ENCODE results near the gene AFF3.

Gene AFF3

DNA sequence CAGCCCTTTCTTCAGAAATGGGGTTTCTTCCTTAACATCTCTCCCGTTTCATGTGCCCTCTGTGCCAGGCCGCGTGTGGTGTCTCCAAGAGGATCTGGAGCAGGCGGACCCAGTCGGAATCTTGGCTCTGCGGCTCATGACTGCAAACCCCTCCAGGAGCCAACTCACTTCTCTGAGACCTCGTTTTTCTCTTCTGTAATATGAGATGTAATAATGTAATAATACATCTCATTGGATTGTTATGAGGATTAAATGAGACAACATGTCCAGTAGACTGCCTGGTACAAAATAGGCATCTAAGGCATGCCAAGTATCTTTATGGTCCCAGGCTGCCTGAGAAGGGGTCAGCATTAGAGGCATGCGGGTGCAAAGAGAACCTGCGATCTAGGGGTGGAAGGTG lies 431.2 kb downstream of the AFF3 start:
- DNase-seq = no peak

DNA sequence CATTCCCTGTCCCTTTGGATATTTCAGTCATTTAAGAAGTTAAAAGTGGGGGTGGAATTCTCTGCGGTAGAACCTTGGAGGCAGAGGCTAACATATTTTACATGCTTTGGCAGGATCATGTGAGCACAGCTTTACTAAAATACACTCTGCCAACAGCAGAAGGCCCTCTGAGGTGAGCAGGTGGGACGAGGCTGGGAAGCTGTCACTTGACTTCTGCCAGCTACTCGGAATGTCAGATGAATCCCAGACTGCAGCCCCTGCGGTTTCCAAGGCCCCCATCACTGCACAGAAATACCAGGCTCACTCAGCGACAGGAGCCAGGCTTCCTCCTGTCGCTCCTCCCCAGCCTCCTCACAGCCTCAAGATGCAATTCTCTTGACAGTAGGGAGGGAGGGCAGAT lies 431.7 kb downstream of the AFF3 start:
- no peak for DNase-seq

DNA sequence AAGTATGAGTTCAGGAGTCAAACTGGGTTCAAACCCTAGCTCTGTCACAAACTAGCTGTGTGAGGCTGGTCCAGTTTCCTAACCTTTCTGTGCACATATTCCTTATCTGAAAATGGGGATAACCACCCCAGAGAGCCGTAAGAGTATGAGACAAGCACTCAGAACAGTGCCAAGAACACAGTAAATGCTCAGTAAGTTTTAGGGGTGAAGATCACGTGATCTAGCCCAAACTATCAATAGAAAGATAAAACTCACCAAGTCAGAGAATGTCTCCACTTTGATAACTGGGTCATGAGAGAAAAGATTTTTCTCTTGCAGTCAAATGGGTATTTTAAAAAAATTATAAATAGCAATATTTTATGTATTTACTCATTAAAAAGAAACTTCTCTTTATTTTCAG lies 433.2 kb downstream of the AFF3 start:
- DNase-seq = no peak

DNA sequence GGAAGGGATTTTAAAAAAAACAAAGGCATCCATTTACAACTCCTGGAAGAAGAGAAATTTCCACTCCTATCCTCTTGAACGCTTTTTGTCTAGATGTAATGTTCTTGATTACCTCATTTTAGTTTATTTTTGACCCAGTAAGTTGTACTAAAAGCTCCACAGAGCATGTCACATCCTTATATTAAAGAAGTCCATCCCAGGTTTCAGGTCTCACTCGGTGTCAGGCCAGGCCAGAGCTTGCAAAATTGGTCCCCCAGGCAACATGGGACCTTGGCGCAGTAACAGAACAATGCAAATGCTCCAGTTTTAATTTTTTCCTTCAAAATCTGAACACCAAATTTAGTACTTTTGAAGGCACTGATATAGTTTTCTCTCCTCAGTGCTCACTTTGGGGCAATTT lies 434.2 kb downstream of the AFF3 start:
- DNase-seq = no peak

DNA sequence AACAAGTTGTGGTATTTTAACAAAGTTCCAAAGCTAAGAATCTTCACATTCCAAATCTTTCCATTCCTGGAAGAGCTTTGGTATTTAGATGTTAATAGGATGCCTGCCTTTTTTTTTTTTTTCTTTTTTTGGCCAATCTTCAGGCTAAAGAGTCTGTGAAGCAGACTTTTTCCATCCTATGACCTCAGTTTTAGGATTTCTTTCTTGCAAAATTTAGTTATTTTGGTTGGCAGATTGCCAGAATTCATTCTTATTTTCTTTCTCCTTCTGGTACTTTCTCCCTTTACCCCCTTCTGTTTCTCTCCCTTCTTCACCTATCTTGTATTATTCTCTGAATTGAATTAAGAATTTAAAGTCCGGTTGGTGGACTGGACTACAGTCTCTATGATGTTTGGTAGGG lies 434.8 kb downstream of the AFF3 start:
- no peak for DNase-seq

DNA sequence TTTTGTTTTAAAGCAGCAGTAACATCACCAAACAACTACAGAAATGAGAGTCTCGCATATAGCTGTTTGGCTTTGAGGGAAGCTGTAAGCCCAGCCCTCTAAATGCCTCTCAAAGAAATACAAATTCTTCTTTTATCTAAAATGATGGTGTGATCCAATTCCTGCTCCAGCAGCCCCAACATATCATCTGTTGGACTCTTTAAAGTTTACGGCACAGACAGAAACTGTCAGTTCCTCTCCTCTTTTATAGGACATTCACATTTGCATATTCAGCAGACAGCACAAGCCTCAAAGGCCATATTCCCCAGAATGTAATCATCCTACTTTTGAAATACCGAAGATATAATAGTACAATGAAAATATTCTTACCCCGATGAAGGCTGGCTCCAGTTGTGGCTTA lies 435.7 kb downstream of the AFF3 start:
- DNase-seq = no peak

DNA sequence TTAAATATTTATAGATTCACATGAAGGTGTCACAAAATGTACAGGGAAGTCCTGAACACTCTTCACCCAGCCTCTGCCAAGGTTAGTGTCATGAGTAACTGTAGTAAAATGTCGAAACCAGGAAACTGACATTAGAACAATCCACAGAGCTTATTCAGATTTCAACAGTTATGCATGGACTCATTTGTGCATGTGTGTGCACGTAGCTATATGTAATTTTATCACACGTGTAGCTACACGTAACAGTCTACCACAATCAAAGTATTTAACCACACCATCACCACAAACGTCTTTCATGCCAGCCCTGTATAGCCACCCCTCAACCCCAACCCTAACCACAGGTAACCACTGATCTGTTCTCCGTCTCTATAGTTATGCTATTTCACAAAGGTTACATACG lies 440.9 kb downstream of the AFF3 start:
- no peak for DNase-seq

DNA sequence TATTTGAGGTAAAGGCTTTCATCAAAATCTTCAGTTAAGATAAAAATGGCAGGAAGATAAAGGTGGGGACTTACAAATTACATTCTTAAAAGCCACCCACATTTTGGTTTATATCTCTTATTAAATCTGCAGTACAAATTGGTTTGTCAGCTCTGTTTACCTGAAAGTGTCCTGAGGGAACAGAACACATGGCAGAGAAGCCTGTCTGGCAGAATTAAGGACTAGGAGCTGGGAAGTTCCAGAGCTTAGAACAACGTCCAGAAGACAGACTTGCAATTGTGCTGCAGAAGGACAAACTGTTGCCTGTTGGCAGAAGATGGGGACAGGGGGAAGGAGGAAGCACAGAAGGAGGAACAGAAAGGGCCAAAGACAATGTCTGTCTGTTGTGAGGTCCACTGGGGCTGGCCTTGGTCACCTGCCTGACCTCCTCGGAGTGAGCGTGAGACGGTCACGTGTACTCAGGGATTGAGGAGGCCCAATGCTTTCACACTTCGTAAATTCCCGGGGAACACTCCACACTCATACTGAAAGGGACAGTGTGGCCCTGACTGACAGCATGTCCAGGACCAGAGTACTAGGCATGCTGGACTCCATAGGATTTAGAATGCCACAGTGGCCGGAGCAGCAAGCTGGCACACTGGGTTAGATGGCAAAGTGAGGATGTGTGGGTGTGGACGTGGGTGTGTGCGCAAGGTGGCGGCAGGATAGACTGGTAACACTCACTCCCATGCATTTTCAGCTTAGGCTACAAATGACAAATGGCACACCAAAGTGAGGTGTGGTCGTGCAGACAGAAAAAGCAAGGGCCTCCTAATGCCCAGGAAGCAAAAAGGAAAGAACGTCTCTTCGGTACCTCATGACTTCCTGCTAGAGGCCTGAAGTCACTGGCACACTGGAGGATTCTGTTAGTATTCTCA lies 441.6 kb downstream of the AFF3 start:
- peak in 1 of 56 donors; percentile 5 for DNase-seq

DNA sequence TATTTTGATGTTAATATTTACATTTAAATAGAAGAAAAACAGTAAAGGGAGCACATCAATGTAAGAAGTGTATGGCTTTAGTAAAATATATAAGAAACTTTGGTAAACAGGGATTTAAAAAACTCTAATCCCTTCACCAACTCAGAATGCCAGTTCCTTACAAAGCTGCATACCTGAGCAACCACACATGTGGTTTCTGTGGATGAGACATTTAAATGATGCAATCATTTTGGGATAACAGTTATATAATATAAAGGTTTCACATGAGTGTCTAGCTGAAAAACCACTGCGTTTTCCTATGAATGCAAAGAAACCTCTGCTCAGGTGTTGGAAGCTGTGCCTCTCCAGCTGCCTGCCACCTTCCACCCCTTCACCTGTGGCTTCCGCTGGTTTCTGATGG lies 443.5 kb downstream of the AFF3 start:
- no peak for DNase-seq

DNA sequence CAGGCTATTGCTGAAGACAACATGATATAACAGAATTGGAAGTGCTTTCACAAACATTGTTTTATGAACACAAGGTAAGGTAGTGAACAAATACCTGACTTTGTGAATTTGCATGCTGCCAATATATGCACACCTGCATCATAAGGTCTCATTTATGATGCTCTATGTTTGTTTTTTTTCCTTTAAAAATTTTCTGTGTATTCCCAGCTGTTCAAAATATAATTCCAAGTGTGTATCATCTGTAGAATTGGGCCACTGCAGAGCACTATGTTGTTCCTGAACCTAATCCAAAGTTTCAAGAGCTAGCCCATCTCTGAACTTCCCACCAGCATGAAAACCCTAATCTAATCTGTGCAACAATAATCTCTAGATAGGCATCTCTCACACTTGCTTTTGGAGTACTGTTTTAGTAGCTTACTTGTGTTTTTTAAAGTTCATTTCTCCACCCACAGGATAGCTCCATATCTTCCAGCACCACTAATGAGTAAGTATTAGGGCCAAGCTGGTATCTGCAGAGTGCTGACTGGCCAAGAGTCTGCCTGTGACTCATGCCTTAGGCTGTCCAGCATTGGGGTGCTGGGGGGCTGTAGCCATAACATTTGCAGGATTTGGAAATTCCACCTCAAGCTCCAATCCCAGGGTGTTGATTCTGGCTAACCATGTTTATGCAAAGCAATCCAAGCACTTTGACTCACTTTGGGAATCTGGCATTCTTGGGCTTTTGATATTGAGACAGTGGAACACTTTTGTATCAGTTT lies 444.4 kb downstream of the AFF3 start:
- DNase-seq = no peak

DNA sequence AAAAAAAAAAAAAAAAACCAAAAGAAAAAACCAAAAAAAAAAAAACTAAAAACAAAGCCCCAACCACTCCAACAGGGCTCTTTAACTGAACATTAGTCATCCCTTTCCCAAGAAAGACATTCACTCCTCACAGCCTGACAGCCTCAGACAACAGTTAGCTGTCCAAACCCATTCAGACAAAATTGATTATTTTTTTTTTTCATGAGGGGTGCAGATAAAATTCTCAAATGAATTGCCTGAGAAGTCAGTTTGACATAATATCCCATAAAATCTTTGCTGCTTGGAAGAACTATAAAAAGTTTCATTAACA lies 446.5 kb downstream of the AFF3 start:
- DNase-seq = no peak

DNA sequence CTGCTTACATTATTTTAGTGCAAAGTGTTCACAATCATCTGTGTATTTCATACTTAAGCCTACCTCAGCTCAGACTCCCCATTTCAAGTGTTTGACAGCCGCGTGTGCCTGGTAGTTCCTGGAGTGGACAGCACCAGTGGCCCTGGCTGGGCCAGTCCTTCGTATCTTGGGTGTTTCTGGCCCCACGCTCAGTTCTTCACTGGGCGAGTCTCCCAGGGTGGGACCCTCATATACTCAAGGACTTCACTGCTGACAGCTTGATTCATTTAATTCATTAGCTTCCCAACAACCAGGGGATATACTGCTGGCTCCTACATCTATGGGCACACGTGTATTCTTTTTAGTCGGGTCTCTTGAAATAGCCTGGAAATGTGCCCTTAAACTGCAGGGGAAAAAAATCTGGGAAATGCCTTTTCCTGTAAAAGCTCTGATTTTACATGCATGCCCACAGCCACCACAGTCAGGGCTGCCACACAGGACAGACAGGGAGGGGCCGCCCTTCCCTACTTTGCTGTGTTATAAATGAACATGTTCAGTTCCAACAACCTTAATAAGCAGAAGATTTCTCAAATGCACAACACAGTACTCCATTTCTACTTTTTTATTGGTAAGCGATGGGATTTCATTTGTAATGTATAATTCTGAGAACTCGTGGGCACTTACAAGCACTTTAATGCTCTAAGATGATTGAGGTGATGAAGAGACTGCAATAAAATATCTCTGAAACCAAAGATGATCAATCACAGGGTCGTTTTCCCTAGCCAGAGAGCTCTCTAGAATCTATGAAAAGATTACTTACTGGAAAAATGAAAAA lies 447.1 kb downstream of the AFF3 start:
- DNase-seq = no peak

DNA sequence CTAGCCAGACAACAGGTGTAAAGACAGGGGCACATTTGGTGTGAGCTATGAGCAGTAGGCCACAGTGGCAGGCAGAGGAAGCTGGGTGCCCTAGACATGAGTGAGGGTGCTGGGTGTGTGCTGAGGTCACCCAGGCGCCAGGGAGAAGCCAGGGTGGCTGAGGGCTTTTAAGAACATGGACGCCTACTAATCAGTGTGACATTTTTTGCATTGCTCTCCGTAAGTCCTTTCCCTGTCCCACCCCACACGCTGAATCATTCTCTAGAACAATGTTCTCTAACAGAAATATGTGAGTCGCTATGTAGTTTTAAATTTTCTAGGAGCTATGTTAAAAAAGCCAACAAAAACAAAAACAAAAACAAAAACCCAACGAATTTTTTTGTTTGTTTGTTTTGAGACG lies 448.1 kb downstream of the AFF3 start:
- no peak for DNase-seq

DNA sequence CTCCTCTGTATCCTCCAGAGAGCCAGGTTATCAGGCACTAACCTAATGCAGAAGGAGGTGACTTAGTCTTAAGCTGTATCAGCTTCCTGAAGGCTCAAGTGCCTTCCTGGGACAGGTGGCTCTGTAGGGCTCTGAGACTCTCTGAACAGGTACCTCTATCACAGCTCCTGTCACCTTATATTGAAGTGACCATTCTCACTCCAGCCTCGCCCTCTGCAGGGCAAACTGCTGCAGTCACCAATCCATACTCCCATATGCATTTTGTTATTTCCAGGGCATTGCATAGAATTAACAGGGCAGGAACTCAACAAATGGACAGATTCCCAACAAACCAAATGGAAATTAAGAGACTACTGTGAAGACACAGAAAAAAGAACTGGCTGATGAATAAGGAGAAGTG lies 449.6 kb downstream of the AFF3 start:
- no peak for DNase-seq

DNA sequence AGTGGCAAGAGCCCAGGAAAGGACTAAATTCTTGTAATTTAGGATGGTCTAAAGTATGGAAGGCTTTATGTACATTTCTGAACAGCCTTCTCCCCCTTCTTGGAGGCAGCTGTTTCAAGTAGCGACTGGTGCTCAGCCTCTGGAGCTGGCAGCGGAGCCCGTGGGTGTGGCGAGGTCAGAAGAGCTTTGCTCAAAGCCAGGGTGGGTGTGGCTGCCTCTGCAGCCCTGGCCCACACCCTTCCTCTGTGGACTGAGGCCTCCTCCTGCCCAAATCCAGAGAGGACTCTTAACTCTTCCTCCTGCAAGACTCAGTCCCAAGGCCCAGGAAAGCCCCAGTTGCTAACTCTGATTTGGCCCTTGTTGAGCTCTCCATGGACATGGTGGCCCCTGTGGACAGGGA lies 450.5 kb downstream of the AFF3 start:
- no peak for DNase-seq

DNA sequence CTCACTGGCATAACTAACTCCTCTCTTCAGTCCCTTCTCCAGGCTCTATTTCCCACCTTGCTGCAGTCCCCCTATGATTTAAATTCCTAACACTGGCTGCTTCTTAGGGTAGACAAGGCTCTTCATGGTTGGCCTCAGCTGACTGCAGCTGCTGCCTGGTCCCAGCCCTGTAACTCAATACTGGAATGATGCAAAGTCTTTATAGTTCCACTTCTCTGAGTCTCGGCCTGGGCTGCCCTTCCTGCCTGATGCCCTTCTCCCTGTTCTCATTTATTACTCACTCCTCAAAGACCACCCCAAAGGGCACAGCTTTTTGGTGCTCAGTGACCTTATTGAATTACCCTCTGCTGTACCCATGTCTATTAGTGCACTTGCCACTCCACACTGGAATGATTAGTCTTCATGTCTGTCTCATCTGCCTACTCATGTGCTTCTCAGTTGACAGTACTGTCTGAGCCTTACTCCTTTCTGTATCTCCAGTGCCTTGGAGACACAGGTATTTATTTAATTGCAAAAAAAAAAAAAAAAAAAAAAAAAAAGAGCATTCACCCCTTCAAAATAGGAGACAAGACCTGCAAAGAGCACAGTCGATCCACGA lies 453.1 kb downstream of the AFF3 start:
- no peak for DNase-seq

DNA sequence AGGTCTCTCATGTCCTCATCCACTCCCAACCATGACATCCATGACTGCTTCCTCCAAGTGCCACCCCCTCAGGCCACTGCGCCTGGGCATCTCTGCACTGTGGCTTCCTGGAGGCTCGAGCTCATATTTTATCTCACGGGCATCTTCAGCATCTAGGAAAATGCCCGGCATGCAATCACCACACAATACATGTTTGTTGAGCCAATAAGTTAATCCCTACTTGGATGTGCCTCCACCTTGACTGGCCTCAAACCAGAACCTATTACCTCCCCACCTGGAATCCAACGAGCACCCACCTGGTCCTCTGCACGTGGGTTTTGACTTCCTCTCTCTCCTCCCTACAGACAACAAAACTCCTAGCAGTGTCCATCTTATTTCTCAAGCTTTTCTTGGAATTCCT lies 453.7 kb downstream of the AFF3 start:
- no peak for DNase-seq

DNA sequence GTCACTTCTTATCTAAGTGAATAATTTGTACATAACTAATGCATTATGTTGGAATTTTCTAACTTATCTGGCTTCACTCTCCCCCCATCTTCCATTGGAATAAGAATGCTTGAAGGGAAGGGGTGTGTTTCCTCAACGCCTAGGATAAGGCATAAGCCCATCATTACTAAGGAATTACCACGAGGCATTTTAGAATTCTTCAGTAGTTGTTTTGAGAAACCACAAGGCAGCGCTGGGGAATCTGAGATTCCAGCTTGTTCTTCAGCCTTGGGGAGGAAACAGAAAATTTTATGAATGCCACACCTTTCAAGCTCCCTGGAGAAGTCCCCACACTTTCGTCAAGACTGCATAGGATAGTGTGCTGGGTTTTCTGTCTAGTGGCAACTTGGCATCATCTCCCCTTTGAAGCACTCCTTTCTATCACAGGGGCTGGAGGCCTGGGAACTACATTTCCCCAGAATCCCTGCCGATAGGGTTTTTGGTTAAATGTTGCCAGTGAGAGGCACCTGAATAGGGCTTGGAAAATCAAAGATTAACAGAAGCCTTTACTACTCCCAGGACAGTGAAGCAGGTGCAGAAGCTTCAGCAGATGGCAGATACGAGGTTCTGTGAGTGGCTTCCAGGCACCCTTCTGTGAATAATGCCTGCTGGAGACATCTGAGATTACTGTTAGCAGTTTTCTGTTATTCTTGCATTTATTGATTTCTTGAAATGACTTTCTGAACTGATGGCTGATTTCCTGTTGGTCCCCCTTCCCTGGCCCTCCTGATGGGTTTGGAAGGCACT lies 459.9 kb downstream of the AFF3 start:
- DNase-seq = no peak

DNA sequence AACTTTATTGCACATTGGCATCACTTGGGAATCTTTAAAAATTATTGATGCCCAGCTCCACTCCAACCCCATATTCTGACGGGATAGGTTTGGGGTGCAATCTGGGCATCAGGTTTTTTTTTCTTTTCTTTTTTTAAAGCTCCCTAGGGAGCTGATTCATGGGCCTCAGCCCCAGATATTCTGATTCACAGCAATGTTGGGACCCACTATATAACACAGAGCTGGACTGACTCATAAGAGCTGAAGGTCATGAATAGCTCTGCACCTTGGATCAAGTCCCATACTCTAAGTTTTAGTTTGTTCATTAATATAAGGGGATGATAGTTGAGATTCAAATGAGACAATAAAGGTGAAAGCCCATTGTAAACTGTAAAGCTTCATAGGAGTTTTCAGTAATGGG lies 461.4 kb downstream of the AFF3 start:
- DNase-seq = no peak

DNA sequence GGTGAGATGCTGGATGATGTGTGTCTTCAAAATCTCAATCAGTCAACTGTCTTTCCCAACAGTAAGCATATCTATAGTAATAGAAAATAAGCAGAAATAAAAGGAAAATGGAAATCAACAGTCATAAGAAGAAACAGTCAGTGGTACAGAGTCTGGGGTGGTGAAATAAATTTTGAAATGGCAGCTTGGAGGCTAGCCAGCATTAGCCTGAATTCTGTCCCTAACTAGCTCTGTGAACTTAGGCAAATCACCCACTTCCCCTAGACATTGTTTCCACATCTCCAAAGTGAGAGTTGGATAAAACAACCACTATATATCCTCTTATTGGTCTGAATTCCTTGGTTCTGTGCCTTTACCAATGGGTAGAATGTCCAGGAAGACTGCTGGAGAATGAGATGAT lies 462.9 kb downstream of the AFF3 start:
- no peak for DNase-seq

DNA sequence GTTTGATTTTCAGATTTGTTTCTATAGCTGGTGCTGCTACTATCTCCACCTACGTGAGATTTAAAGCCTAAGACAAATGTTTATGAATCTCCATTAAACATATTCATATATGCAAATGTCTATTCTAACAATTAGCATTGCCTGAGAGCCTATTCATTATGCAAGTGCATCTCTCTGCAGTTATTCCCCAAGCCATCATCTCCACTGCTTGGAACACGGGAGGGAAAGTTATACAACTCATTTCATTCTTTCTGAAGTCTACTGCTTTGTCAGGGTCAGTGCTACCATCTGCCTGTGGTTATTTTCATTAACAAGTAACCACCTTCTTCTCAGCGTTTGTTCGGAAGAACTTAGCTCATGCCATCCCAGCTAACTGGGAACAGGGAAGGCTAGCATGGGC lies 463.8 kb downstream of the AFF3 start:
- no peak for DNase-seq
